GM18867 (cell line): ENCODE results near the gene PUS1.
"Not testable (repeated sequence)": the region's sequence is repeated elsewhere in the genome, so short reads cannot be mapped to it uniquely, and the experiment has no call there.

Experiments used
- ATAC-seq: cut with Tn5 transposase; IDR thresholded peaks from one replicate; pipeline ENCODE4 v1.9.1; 2021; ENCODE audit warnings: mild to moderate bottlenecking, moderate library complexity; ENCODE audit not compliant: unreplicated experiment

The PUS1 gene

GRCh38 chr12:131933387-131933786 lies 4.3 kb downstream of the PUS1 start:
- ATAC-seq = no peak

GRCh38 chr12:131934535-131934934 lies 5.5 kb downstream of the PUS1 start:
- no peak for ATAC-seq

- no peak for ATAC-seq
Observed at GRCh38 chr12:131938082-131938481, 9.0 kb downstream of the PUS1 start.

- ATAC-seq = no peak
Observed at GRCh38 chr12:131939007-131939406, 9.9 kb downstream of the PUS1 start.

GRCh38 chr12:131940141-131940547 lies 11.1 kb downstream of the PUS1 start:
- ATAC-seq = no peak

- ATAC-seq = no peak
Observed at GRCh38 chr12:131941116-131941986, 12.3 kb downstream of the PUS1 start.

GRCh38 chr12:131941987-131942341 lies 12.9 kb downstream of the PUS1 start:
- ATAC-seq = no peak

- ATAC-seq = no peak
Observed at GRCh38 chr12:131942671-131943070, 13.6 kb downstream of the PUS1 start.

GRCh38 chr12:131943389-131943788 lies 14.3 kb downstream of the PUS1 start:
- ATAC-seq = no peak

GRCh38 chr12:131943876-131944275 lies 14.8 kb downstream of the PUS1 start:
- no peak for ATAC-seq

- no peak for ATAC-seq
Observed at GRCh38 chr12:131944601-131945251, 15.7 kb downstream of the PUS1 start.

GRCh38 chr12:131946757-131947156 lies 17.7 kb downstream of the PUS1 start:
- ATAC-seq = no peak

GRCh38 chr12:131947482-131948027 lies 18.5 kb downstream of the PUS1 start:
- no peak for ATAC-seq

- no peak for ATAC-seq
Observed at GRCh38 chr12:131948166-131948712, 19.2 kb downstream of the PUS1 start.

- not testable (repeated sequence) for ATAC-seq
Observed at GRCh38 chr12:131948713-131949430, 19.8 kb downstream of the PUS1 start.

- peak; percentile 88 for ATAC-seq
Observed at GRCh38 chr12:131949431-131950181, 20.5 kb downstream of the PUS1 start, which contains the start of gene EP400. Gene EP400 (plus strand): TSS chr12:131949942. CDS start chr12:131960620, 10,678 bp downstream.

GRCh38 chr12:131950182-131950913 lies 21.3 kb downstream of the PUS1 start:
- peak; percentile 29 for ATAC-seq

- ATAC-seq = not testable (repeated sequence)
Observed at GRCh38 chr12:131953810-131954209, 24.7 kb downstream of the PUS1 start.

- ATAC-seq = not testable (repeated sequence)
Observed at GRCh38 chr12:131954460-131954859, 25.4 kb downstream of the PUS1 start.
